Skeletal muscle satellite cell (primary cell): Measurements from ENCODE around the gene CSF2.

Experiments used
- H3K27me3 ChIP-seq: 2 replicates; pipeline ENCODE4 v1.7.0; 2013; ENCODE audit warnings: low read length; ENCODE audit not compliant: control insufficient read depth, insufficient read depth
- H3K36me3 ChIP-seq: 2 replicates; pipeline ENCODE4 v1.7.0; 2013; ENCODE audit warnings: mild to moderate bottlenecking, control low read depth, low read length; ENCODE audit not compliant: insufficient read depth
- H3K4me1 ChIP-seq: 2 replicates; pipeline ENCODE4 v1.7.0; 2013; ENCODE audit warnings: low read length; ENCODE audit not compliant: control insufficient read depth, insufficient read depth
- H3K4me2 ChIP-seq: 2 replicates; pipeline ENCODE4 v1.7.0; 2013; ENCODE audit warnings: mild to moderate bottlenecking, low read length
- H3K4me3 ChIP-seq: 2 replicates; pipeline ENCODE4 v1.7.0; 2013; ENCODE audit warnings: low read length
- H3K9ac ChIP-seq: 2 replicates; pipeline ENCODE4 v1.7.0; 2013; ENCODE audit warnings: mild to moderate bottlenecking, low read depth, low read length, moderate library complexity
- H3K9me3 ChIP-seq: replicated peaks from 2 replicates; pipeline ENCODE4 v1.7.0; 2013; ENCODE audit warnings: mild to moderate bottlenecking, control low read depth, low read length

Gene CSF2

DNA sequence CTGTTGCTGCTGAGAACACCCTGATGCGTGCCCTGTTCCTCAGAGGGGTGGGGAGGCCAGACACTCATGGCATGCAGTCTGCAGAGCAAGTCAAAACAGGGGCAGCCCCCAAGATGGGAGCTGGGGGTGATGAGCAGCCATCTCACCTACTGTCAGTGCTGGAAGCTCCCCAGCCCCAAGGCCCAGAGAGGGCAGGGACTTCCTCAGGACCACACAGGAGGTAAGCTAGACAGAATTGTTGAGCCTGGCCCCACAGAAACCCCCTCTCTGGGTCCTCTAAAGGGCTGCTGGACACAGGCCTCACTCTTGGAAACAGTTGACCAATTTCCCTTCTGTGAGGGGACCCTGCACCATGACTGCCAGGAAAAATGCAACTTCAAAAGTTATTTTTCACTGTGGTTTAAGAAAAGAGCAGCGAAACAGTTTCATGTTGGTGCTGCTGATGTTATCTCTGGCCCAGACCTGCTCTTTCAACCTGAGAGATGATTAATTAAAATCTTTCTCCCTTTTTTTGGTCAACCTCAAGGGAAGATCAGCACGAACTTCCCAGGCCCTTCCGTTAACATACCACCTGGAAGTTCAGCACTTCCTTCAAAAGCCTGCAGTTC lies 9.6 kb downstream of the CSF2 start:
- Histone ChIP-seq H3K9ac (no peak overlapping the region), H3K4me2 (no peak overlapping the region), H3K4me1 (peaks cover 19% of the 10 kb centered on the region), H3K4me3 (no peak overlapping the region), H3K9me3 (no peaks in the 10 kb centered on the region), H3K27me3 (no peaks in the 10 kb centered on the region), H3K36me3 (no peaks in the 10 kb centered on the region)

DNA sequence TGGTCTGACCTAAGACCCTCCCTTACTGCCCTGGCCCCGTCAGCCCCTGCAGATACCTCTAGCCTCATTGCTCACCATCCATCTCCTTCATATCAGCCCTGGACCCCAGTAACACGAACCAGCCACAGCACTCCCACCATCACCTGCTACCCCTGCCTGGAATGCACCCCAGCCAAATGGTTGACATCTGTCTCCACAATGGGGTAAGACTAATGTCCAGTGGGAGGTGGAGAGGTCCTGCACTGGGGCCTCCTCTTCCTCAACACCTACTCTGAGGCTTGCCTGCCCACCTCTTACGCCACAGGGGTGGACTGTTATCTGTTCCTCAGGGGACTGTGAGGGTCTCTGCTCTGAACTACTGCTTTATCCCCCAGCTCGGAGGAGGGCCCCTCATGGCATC lies 12.1 kb downstream of the CSF2 start:
- Histone ChIP-seq H3K4me1 (peaks cover 31% of the 10 kb centered on the region), H3K4me2 (peak overlapping the region; percentile 22), H3K9me3 (no peaks in the 10 kb centered on the region), H3K9ac (no peak overlapping the region), H3K27me3 (no peaks in the 10 kb centered on the region), H3K36me3 (no peaks in the 10 kb centered on the region), H3K4me3 (no peak overlapping the region)

DNA sequence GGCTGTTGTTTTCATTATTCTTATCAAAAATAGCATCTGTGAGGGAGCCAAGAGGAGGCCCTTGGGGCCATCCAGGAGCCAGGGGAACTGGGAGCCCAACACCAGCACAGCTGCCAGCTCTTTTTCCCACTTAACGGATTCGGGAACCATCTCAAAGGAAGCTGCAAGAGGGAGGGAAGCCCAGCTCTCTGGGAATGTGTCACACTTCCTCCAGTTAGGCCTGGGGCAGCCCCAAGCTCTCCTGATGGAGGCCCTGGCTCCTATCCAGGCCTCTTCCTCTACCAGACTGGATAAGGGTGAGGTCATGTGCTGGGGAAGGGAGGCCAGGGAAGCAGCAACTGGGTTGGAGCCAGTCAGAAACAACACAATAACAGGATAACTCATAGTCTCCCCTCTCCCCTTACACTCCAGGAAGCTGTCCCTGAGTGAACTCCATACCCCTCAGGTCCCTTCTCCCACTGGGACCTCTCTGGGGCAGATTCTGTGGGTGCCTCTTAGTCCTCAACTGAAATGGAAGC lies 12.7 kb downstream of the CSF2 start:
- Histone ChIP-seq H3K4me1 (peaks cover 32% of the 10 kb centered on the region), H3K4me2 (peak overlapping the region; percentile 22), H3K9ac (no peak overlapping the region), H3K36me3 (no peaks in the 10 kb centered on the region), H3K27me3 (no peaks in the 10 kb centered on the region), H3K9me3 (no peaks in the 10 kb centered on the region), H3K4me3 (no peak overlapping the region)

GRCh38 chr5:132087176-132087575 lies 13.6 kb downstream of the CSF2 start:
- no peak overlapping the region for H3K4me3 ChIP-seq
- no peaks in the 10 kb centered on the region for H3K27me3 ChIP-seq
- no peak overlapping the region for H3K9ac ChIP-seq
- H3K36me3 ChIP-seq, result no peaks in the 10 kb centered on the region
- no peak overlapping the region for H3K4me2 ChIP-seq
- peaks cover 32% of the 10 kb centered on the region for H3K4me1 ChIP-seq
- H3K9me3 ChIP-seq, result no peaks in the 10 kb centered on the region

DNA sequence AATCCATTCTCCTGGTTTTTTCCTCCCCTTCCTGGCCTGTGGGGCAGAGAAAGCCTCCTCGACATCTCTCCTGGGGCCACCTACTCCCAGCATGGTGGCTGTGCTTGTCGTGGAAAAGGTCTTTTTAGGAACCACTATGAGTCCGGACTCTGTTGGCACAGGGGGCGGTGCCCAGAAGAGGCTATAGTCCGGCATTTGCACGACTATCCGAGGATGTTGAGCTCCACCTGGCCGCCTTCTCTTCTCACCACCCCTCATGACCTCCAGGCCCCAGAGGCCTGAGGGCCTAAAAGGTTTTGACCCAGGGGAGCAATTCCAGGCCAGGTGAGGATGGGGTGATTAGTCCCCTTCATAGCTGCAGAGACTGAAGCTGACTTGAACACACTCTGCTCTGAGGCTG lies 14.1 kb downstream of the CSF2 start:
- Histone ChIP-seq H3K27me3 (no peaks in the 10 kb centered on the region), H3K36me3 (no peaks in the 10 kb centered on the region), H3K4me3 (no peak overlapping the region), H3K9me3 (no peaks in the 10 kb centered on the region), H3K4me2 (no peak overlapping the region), H3K4me1 (peaks cover 32% of the 10 kb centered on the region), H3K9ac (no peak overlapping the region)

GRCh38 chr5:132089363-132089762 lies 15.8 kb downstream of the CSF2 start:
- H3K4me2 ChIP-seq, result no peak overlapping the region
- H3K36me3 ChIP-seq, result no peaks in the 10 kb centered on the region
- no peaks in the 10 kb centered on the region for H3K9me3 ChIP-seq
- no peak overlapping the region for H3K4me3 ChIP-seq
- H3K27me3 ChIP-seq, result no peaks in the 10 kb centered on the region
- H3K4me1 ChIP-seq, result peaks cover 43% of the 10 kb centered on the region
- no peak overlapping the region for H3K9ac ChIP-seq

- H3K4me1 ChIP-seq, result peaks cover 50% of the 10 kb centered on the region
- no peak overlapping the region for H3K4me3 ChIP-seq
- no peaks in the 10 kb centered on the region for H3K36me3 ChIP-seq
- H3K27me3 ChIP-seq, result no peaks in the 10 kb centered on the region
- H3K4me2 ChIP-seq, result no peak overlapping the region
- H3K9ac ChIP-seq, result no peak overlapping the region
- no peaks in the 10 kb centered on the region for H3K9me3 ChIP-seq
Measured at GRCh38 chr5:132090107-132090506, 16.5 kb downstream of the CSF2 start.

- Histone ChIP-seq H3K4me3 (no peak overlapping the region), H3K9ac (no peak overlapping the region), H3K4me1 (peaks cover 42% of the 10 kb centered on the region), H3K9me3 (no peaks in the 10 kb centered on the region), H3K36me3 (no peaks in the 10 kb centered on the region), H3K4me2 (no peak overlapping the region), H3K27me3 (no peaks in the 10 kb centered on the region)
Measured at GRCh38 chr5:132093271-132093670, 19.7 kb downstream of the CSF2 start.

DNA sequence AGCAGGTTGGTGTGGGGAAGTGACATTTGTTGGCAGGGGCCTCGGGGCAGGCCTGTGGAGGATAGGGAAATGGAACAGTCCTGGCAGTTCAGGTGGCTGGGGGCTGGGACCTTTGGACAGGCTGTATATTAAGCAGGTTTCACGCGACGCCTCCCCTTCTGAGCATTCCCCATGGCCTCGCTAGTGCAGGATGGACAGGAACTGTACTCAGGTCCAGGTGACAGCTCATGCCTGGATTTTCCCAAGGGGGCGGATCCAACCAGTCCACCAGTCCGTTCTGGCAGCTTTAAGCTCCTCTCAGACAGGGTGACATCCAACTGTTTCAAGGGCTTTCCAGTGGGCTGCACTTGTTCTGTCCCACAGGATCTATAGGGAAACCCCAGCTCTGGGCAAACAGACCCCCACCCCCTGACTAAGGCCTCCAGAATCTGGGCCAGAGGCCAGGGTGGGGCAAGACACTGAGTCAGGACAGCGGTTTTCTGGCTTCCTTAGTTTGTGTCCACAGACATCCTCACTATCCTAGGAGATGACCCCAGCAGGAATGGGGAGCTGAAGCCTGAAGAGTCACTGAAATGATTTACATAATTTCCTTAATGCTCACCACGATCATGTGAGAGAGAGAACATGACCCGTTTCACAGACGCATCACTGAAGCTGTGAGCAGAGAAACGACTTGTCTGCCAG lies 20.9 kb downstream of the CSF2 start:
- Histone ChIP-seq H3K4me2 (peak overlapping the region; percentile 67), H3K9me3 (no peaks in the 10 kb centered on the region), H3K27me3 (no peaks in the 10 kb centered on the region), H3K4me3 (peak overlapping the region; percentile 23), H3K4me1 (peaks cover 52% of the 10 kb centered on the region), H3K9ac (peak overlapping the region; percentile 77), H3K36me3 (no peaks in the 10 kb centered on the region)

DNA sequence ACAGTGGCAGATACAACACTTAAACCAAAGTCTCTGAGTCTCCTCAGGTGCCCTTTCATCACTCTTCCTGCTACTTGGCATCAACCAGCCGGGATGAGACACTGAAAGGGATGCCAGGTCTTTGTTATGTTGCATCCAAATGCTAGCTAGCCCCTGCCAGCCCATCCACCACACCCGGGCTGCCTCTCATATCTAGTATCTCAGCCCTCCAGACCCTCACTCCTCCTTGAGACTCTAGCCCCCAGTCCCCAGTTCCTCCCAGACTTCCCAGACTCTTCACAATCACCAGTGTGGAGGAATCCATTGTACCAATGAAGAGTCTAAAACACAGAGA lies 21.5 kb downstream of the CSF2 start:
- H3K27me3 ChIP-seq, result no peaks in the 10 kb centered on the region
- H3K36me3 ChIP-seq, result no peaks in the 10 kb centered on the region
- H3K9ac ChIP-seq, result peak overlapping the region; percentile 77
- no peaks in the 10 kb centered on the region for H3K9me3 ChIP-seq
- peak overlapping the region; percentile 67 for H3K4me2 ChIP-seq
- peaks cover 47% of the 10 kb centered on the region for H3K4me1 ChIP-seq
- peak overlapping the region; percentile 23 for H3K4me3 ChIP-seq

DNA sequence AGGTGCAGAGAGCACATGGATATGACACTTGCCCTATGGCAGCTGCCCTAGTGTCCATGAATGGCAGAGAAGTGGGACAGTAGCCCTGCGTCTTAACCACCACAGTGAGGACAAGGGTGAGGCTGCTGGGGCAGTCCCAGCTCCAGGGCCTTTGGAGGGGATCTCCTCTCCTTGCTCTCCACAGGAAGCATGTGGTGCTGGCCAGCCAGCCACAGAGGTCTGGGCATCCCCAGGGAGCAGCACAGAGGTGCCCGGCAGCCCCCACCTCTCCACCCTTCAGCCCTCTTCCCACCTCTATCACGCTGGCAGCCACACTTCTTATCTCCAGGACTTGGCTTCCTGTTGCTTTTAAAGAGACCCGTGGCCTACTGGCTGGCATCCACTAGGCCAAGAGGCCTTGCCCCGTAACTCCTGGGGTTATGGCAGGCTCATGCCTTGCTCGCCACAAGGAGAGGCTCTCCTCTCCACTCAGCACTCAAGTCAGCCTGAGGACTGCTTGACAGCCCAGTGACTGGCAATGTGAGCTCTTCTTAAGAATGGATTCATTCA lies 21.9 kb downstream of the CSF2 start:
- Histone ChIP-seq H3K27me3 (no peaks in the 10 kb centered on the region), H3K9ac (peak overlapping the region; percentile 77), H3K4me3 (peak overlapping the region; percentile 23), H3K4me1 (peaks cover 42% of the 10 kb centered on the region), H3K4me2 (peak overlapping the region; percentile 67), H3K9me3 (no peaks in the 10 kb centered on the region), H3K36me3 (no peaks in the 10 kb centered on the region)

DNA sequence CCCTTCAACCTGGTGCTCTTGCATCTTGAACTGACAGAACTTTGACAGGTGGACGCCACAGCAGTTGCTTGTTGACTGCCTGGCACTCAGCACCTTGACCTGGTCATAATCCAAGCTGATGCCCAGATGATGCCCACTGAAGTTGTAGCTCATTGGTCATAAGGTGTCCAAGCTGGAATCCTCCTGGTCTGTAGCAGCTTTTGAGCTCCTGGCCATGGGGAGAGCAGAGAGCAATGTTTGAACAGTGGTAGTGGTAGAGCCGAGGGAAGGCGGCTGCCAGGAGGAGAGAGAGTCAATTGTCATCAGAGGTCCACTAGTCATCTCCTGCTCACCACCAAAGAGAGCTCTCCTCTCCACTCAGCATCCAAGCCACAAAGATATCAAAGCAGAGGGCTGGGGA lies 23.3 kb downstream of the CSF2 start:
- H3K27me3 ChIP-seq, result no peaks in the 10 kb centered on the region
- H3K36me3 ChIP-seq, result no peaks in the 10 kb centered on the region
- H3K4me3 ChIP-seq, result no peak overlapping the region
- H3K9me3 ChIP-seq, result no peaks in the 10 kb centered on the region
- H3K4me2 ChIP-seq, result no peak overlapping the region
- H3K4me1 ChIP-seq, result peaks cover 40% of the 10 kb centered on the region
- no peak overlapping the region for H3K9ac ChIP-seq
